ENCODE data around the gene GORASP2.

- TF ChIP-seq EZH2 (IDR thresholded peaks at IDR 0.05; ENCODE audit: low read length, unreplicated experiment), result no peak
- TF ChIP-seq CTCF (conservative IDR thresholded peaks at IDR 0.05; ENCODE audit: low read depth, low read length), result peak; percentile 90
Observed at GRCh38 chr2:170973492-170974303, 44.6 kb downstream of the GORASP2 start.

All from PC-3 (cell line).